Measurements from ENCODE around the gene C20orf96. TPM values are rescaled to one million over a fixed set of nuclear protein-coding genes. Genes with fewer than 3 reads are reported as not detected.
"Not testable (repeated sequence)": the region's sequence is repeated elsewhere in the genome, so short reads cannot be mapped to it uniquely, and the experiment has no call there.

The C20orf96 gene
- total and polyA plus RNA-seq, 2 experiments from 2014 or later, result 14.6 to 36.3 TPM

DNA sequence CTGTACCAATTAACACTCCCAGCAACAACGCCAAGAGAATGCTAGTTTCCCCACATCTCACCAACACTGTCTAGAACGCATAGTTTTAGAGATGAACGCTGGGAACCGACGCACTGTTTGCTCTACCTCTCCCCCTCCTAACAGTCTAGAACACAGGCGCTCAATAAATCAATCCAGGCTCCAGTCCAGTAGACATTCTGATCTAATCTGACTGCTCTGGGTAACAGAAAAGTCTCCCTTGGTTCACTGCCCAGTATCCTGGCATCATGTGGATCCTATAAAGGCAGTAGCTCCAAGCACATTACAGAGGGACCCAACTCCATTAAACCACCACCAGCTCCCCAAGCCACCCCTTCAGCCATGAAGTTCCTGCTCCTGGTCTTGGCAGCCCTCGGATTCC, 33.1 kb downstream of the C20orf96 start, which contains the start of gene DEFB132:
DEFB132 (plus strand) TSS at position 306 of the 400 bp plus-strand sequence; CDS start at position 361, 55 bp downstream.
- Mint-ChIP-seq H3K4me3 (no peak within 1 kb of the TSS), H3K27me3 (ENCODE audit: insufficient read depth, low read depth, poor library complexity) (peaks cover 67% of the 10 kb centered on the region), H3K36me3 (ENCODE audit: low read depth) (no peaks in the 10 kb centered on the region), H3K4me1 (peaks cover 7% of the 10 kb centered on the region; the same call in 1 of the 3 replicates), H3K9me3 (no peaks in the 10 kb centered on the region; the same call in 2 of the 3 replicates), H3K27ac (no peak within 1 kb of the TSS)
- H3K4me2 ChIP-seq, result no peak within 1 kb of the TSS
- H2AFZ ChIP-seq, result no peak within 1 kb of the TSS
- no peak for ATAC-seq
- peaks cover 98% of the 10 kb centered on the region for H3K27me3 ChIP-seq (ENCODE audit: insufficient read depth)
- no peak within 1 kb of the TSS for H3K27ac ChIP-seq (ENCODE audit: low read depth)
- H3K9me2 ChIP-seq (ENCODE audit: insufficient read depth), result no peaks in the 10 kb centered on the region
- no peak for DNase-seq (ENCODE audit: low spot score)
- TF ChIP-seq STAT1 (IDR thresholded peaks at IDR 0.05; ENCODE audit: unreplicated experiment) (no peak), EZH2phosphoT487 (IDR thresholded peaks at IDR 0.05; ENCODE audit: unreplicated experiment) (no peak), ZNF462 (CRISPR knock-in tag; IDR thresholded peaks at IDR 0.05) (no peak)
- H3K4me3 ChIP-seq, result no peak within 1 kb of the TSS
- H4K20me1 ChIP-seq (replicated peaks; ENCODE audit: insufficient read depth), result peaks cover 2% of the 10 kb centered on the region; the same call in 1 of the 2 replicates
- H3F3A ChIP-seq (replicated peaks; ENCODE audit: low read depth), result no peaks in the 10 kb centered on the region
- no peaks in the 10 kb centered on the region for H3K4me1 ChIP-seq (ENCODE audit: insufficient read depth)
- H3K79me2 ChIP-seq (replicated peaks; ENCODE audit: insufficient read depth), result no peaks in the 10 kb centered on the region
- H3K36me3 ChIP-seq (ENCODE audit: insufficient read depth), result no peaks in the 10 kb centered on the region

DNA sequence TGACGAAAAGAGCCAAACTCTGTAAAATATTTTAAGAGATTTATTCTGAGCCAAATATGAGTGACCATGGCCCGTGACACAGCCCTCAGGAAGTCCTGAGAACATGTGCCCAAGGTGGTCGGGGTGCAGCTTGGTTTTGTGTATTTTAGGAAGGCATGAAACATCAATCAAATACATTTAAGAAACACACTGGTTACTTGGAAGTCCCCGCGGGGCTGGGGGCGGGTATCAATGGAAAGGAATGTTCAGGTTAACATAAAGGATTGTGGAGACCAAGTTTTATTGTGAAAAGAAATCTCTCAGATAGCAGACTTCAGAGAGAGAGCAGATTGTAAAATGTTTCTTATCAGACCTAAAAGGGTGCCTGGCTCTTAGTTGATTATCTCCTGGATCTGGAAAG, 37.1 kb downstream of the C20orf96 start:
- not testable (repeated sequence) for H3K4me1 ChIP-seq (ENCODE audit: insufficient read depth); H3K4me2 ChIP-seq; H3K36me3 ChIP-seq (ENCODE audit: insufficient read depth); H3K9me3 Mint-ChIP-seq; H3K27ac ChIP-seq (ENCODE audit: low read depth); H3K4me3 Mint-ChIP-seq; H2AFZ ChIP-seq; H3K4me3 ChIP-seq; H3K36me3 Mint-ChIP-seq (ENCODE audit: low read depth); ATAC-seq; H3K9me2 ChIP-seq (ENCODE audit: insufficient read depth); H3F3A ChIP-seq (replicated peaks; ENCODE audit: low read depth); H3K79me2 ChIP-seq (replicated peaks; ENCODE audit: insufficient read depth); H3K27ac Mint-ChIP-seq; H4K20me1 ChIP-seq (replicated peaks; ENCODE audit: insufficient read depth)
- DNase-seq (ENCODE audit: low spot score), result peak; percentile 27
- Mint-ChIP-seq H3K4me1 (peaks cover 11% of the 10 kb centered on the region; the same call in 2 of the 3 replicates), H3K27me3 (ENCODE audit: insufficient read depth, low read depth, poor library complexity) (peaks cover 86% of the 10 kb centered on the region)
- H3K27me3 ChIP-seq (ENCODE audit: insufficient read depth), result peaks cover 99% of the 10 kb centered on the region
